ENCODE data around the gene SLC8A2. TPM values are rescaled to one million over a fixed set of nuclear protein-coding genes. Genes with fewer than 3 reads are reported as not detected.

Gene SLC8A2
- polyA plus RNA-seq, 1 donor (not counting 4 experiments of a cell fraction or from before 2014, with no cell fraction given), result 0.17 TPM

DNA sequence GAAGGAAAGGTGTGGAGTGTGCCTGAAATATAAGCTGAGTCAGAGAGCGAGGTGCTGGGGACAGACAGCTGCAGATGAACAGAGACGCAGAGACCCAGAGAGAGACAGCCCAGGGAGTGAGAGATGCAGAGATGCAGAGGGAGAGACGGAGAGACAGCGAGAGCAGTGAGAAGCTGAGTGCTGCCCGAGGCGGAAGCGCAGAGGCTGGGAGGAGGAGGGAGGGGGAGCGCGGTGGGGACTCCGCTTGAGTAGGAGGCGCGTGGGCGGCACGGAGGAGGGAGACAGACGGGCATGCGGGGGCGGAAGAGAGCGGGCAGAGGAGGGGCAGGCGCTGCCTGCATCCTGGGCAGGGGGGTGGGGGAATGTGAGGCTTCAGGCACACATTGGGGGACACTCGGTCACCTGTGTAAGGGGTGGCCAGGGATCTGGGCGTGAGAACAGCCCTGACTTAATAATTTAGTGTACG lies 25.7 kb downstream of the SLC8A2 start:
- TF ChIP-seq EZH2 (IDR thresholded peaks at IDR 0.05; ENCODE audit: low read length), result no peak
- TF ChIP-seq, protein P1, sequence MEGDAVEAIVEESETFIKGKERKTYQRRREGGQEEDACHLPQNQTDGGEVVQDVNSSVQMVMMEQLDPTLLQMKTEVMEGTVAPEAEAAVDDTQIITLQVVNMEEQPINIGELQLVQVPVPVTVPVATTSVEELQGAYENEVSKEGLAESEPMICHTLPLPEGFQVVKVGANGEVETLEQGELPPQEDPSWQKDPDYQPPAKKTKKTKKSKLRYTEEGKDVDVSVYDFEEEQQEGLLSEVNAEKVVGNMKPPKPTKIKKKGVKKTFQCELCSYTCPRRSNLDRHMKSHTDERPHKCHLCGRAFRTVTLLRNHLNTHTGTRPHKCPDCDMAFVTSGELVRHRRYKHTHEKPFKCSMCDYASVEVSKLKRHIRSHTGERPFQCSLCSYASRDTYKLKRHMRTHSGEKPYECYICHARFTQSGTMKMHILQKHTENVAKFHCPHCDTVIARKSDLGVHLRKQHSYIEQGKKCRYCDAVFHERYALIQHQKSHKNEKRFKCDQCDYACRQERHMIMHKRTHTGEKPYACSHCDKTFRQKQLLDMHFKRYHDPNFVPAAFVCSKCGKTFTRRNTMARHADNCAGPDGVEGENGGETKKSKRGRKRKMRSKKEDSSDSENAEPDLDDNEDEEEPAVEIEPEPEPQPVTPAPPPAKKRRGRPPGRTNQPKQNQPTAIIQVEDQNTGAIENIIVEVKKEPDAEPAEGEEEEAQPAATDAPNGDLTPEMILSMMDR (optimal IDR thresholded peaks at IDR 0.05 in 1 of 3, IDR thresholded peaks at IDR 0.05 in 1 of 3, conservative IDR thresholded peaks at IDR 0.05 in 1 of 3; ENCODE audit: extremely low read depth in 1 of 3, insufficient read depth in 2 of 3, low read length in 3 of 3), result no peak
- Histone ChIP-seq H2AFZ (ENCODE audit: control insufficient read depth, low read length) (no peak overlapping the region), H3K4me3 (ENCODE audit: control insufficient read depth in 2 of 3, extremely low read depth in 1 of 3, insufficient read depth in 2 of 3, low read depth in 1 of 3, low read length in 3 of 3) (no peak overlapping the region), H3K4me2 (ENCODE audit: control insufficient read depth, extremely low read depth, insufficient read depth, low read depth, low read length) (peak overlapping the region; percentile 37), H4K20me1 (ENCODE audit: control insufficient read depth, extremely low read depth, insufficient read depth, low read length) (peaks cover 2% of the 10 kb centered on the region), H3K9me3 (ENCODE audit: control insufficient read depth, low read depth, low read length) (no peaks in the 10 kb centered on the region), H3K4me1 (ENCODE audit: control insufficient read depth, extremely low read depth, insufficient read depth, low read length) (peaks cover 3% of the 10 kb centered on the region), H3K79me2 (ENCODE audit: control insufficient read depth, insufficient read depth, low read length) (no peaks in the 10 kb centered on the region), H3K27me3 (ENCODE audit: control insufficient read depth, extremely low read depth, insufficient read depth, low read length) (peaks cover 66% of the 10 kb centered on the region), H3K9ac (ENCODE audit: control insufficient read depth, extremely low read depth, insufficient read depth, low read length) (no peak overlapping the region), H3K9me1 (ENCODE audit: control insufficient read depth, extremely low read depth, insufficient read depth, low read length) (no peaks in the 10 kb centered on the region), H3K36me3 (ENCODE audit: control insufficient read depth in 2 of 2, extremely low read depth in 1 of 2, insufficient read depth in 2 of 2, low read length in 2 of 2) (no peaks in the 10 kb centered on the region), H3K27ac (ENCODE audit: control insufficient read depth, insufficient read depth, low read length) (no peak overlapping the region)
- dilution Hi-C loops (cut with MboI; ENCODE audit: extremely low pct_ligation_motif_present, low sequenced_read_pairs), result no loop called here
- DNase-seq (ENCODE audit: low read depth, low spot score) (no peak), FAIRE-seq (no peak)

DNA sequence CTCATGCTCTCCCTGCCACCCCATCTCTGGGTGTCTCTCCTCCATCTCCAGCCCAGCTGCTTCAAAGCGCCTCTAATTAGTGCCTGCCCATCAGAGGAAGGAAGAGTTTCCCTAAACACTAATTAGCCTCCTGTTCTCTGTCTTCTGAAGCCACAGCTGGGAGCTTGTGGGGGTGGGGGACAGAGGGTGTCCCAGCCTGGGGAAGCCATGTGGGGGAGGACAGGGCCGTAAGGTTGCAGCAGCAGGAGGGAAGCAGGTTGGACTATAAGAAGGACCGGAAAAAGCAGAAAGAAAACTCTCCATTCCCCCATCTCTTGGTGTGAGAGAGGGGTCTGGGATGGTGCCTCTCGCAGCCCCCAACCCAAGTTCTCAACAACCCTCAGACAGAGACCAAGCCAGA lies 26.2 kb downstream of the SLC8A2 start:
- no peak for DNase-seq (ENCODE audit: low read depth, low spot score)
- Histone ChIP-seq H3K79me2 (ENCODE audit: control insufficient read depth, insufficient read depth, low read length) (no peaks in the 10 kb centered on the region), H4K20me1 (ENCODE audit: control insufficient read depth, extremely low read depth, insufficient read depth, low read length) (peaks cover 2% of the 10 kb centered on the region), H3K4me3 (ENCODE audit: control insufficient read depth in 2 of 3, extremely low read depth in 1 of 3, insufficient read depth in 2 of 3, low read depth in 1 of 3, low read length in 3 of 3) (no peak overlapping the region), H3K36me3 (ENCODE audit: control insufficient read depth in 2 of 2, extremely low read depth in 1 of 2, insufficient read depth in 2 of 2, low read length in 2 of 2) (no peaks in the 10 kb centered on the region), H3K4me1 (ENCODE audit: control insufficient read depth, extremely low read depth, insufficient read depth, low read length) (peaks cover 3% of the 10 kb centered on the region), H3K9me3 (ENCODE audit: control insufficient read depth, low read depth, low read length) (no peaks in the 10 kb centered on the region), H3K9me1 (ENCODE audit: control insufficient read depth, extremely low read depth, insufficient read depth, low read length) (no peaks in the 10 kb centered on the region), H3K27me3 (ENCODE audit: control insufficient read depth, extremely low read depth, insufficient read depth, low read length) (peaks cover 67% of the 10 kb centered on the region), H3K27ac (ENCODE audit: control insufficient read depth, insufficient read depth, low read length) (no peak overlapping the region), H3K9ac (ENCODE audit: control insufficient read depth, extremely low read depth, insufficient read depth, low read length) (no peak overlapping the region), H3K4me2 (ENCODE audit: control insufficient read depth, extremely low read depth, insufficient read depth, low read depth, low read length) (peak overlapping the region; percentile 37), H2AFZ (ENCODE audit: control insufficient read depth, low read length) (no peak overlapping the region)
- FAIRE-seq, result no peak
- dilution Hi-C loops (cut with MboI; ENCODE audit: extremely low pct_ligation_motif_present, low sequenced_read_pairs), result no loop called here
- no peak for TF ChIP-seq EZH2 (IDR thresholded peaks at IDR 0.05; ENCODE audit: low read length)

GRCh38 chr19:47444388-47444821 lies 27.3 kb downstream of the SLC8A2 start:
- H3K27me3 ChIP-seq (ENCODE audit: control insufficient read depth, extremely low read depth, insufficient read depth, low read length), result peaks cover 58% of the 10 kb centered on the region
- H3K9me3 ChIP-seq (ENCODE audit: control insufficient read depth, low read depth, low read length), result no peaks in the 10 kb centered on the region
- H3K9ac ChIP-seq (ENCODE audit: control insufficient read depth, extremely low read depth, insufficient read depth, low read length), result no peak overlapping the region
- FAIRE-seq, result no peak
- DNase-seq (ENCODE audit: low read depth, low spot score), result no peak
- no peaks in the 10 kb centered on the region for H3K9me1 ChIP-seq (ENCODE audit: control insufficient read depth, extremely low read depth, insufficient read depth, low read length)
- no peaks in the 10 kb centered on the region for H3K79me2 ChIP-seq (ENCODE audit: control insufficient read depth, insufficient read depth, low read length)
- no peak for TF ChIP-seq EZH2 (IDR thresholded peaks at IDR 0.05; ENCODE audit: low read length)
- H4K20me1 ChIP-seq (ENCODE audit: control insufficient read depth, extremely low read depth, insufficient read depth, low read length), result peaks cover 2% of the 10 kb centered on the region
- dilution Hi-C loops (cut with MboI; ENCODE audit: extremely low pct_ligation_motif_present, low sequenced_read_pairs), result no loop called here
- H3K4me2 ChIP-seq (ENCODE audit: control insufficient read depth, extremely low read depth, insufficient read depth, low read depth, low read length), result no peak overlapping the region
- H2AFZ ChIP-seq (ENCODE audit: control insufficient read depth, low read length), result no peak overlapping the region
- no peak overlapping the region for H3K4me3 ChIP-seq (ENCODE audit: control insufficient read depth in 2 of 3, extremely low read depth in 1 of 3, insufficient read depth in 2 of 3, low read depth in 1 of 3, low read length in 3 of 3)
- H3K4me1 ChIP-seq (ENCODE audit: control insufficient read depth, extremely low read depth, insufficient read depth, low read length), result peaks cover 3% of the 10 kb centered on the region
- no peaks in the 10 kb centered on the region for H3K36me3 ChIP-seq (ENCODE audit: control insufficient read depth in 2 of 2, extremely low read depth in 1 of 2, insufficient read depth in 2 of 2, low read length in 2 of 2)
- H3K27ac ChIP-seq (ENCODE audit: control insufficient read depth, insufficient read depth, low read length), result no peak overlapping the region
